ENCODE measurements around the gene SORCS2.

SORCS2 gene

GRCh38 chr4:7699031-7699430 is 506.7 kb downstream of the SORCS2 start:
- TF ChIP-seq CTCF (IDR thresholded peaks at IDR 0.05; ENCODE audit: low read depth, low read length, poor library complexity, severe bottlenecking) (no peak), EZH2phosphoT487 (IDR thresholded peaks at IDR 0.05; ENCODE audit: borderline replicate concordance, low read length) (no peak)
- no peak overlapping the region for H3K4me2 ChIP-seq (ENCODE audit: low read length)
- H4K20me1 ChIP-seq (ENCODE audit: control insufficient read depth, insufficient read depth, low read depth, low read length), result no peaks in the 10 kb centered on the region
- H3K79me2 ChIP-seq (ENCODE audit: control insufficient read depth, low read length), result no peaks in the 10 kb centered on the region
- no peak overlapping the region for H3K4me3 ChIP-seq (ENCODE audit: low read length)
- H3K9me3 ChIP-seq (ENCODE audit: control insufficient read depth, insufficient read depth, low read length), result no peaks in the 10 kb centered on the region
- H3K36me3 ChIP-seq (ENCODE audit: control insufficient read depth, low read length), result no peaks in the 10 kb centered on the region
- no peaks in the 10 kb centered on the region for H3F3A ChIP-seq (ENCODE audit: control insufficient read depth, insufficient read depth)
- H3K27me3 ChIP-seq (ENCODE audit: control insufficient read depth, low read length), result no peaks in the 10 kb centered on the region
- H3K4me1 ChIP-seq (ENCODE audit: control insufficient read depth, low read length), result no peaks in the 10 kb centered on the region
- H3K9me2 ChIP-seq (replicated peaks; ENCODE audit: control insufficient read depth, low read length), result no peaks in the 10 kb centered on the region
- no peak overlapping the region for H3K27ac ChIP-seq (ENCODE audit: low read depth, low read length)

- H3K27ac ChIP-seq (ENCODE audit: low read depth, low read length), result no peak overlapping the region
- H3K79me2 ChIP-seq (ENCODE audit: control insufficient read depth, low read length), result no peaks in the 10 kb centered on the region
- no peak overlapping the region for H3K4me2 ChIP-seq (ENCODE audit: low read length)
- no peak overlapping the region for H3K4me3 ChIP-seq (ENCODE audit: low read length)
- H3K9me3 ChIP-seq (ENCODE audit: control insufficient read depth, insufficient read depth, low read length), result no peaks in the 10 kb centered on the region
- no peaks in the 10 kb centered on the region for H3K9me2 ChIP-seq (replicated peaks; ENCODE audit: control insufficient read depth, low read length)
- no peaks in the 10 kb centered on the region for H3K4me1 ChIP-seq (ENCODE audit: control insufficient read depth, low read length)
- no peaks in the 10 kb centered on the region for H4K20me1 ChIP-seq (ENCODE audit: control insufficient read depth, insufficient read depth, low read depth, low read length)
- H3K27me3 ChIP-seq (ENCODE audit: control insufficient read depth, low read length), result no peaks in the 10 kb centered on the region
- no peaks in the 10 kb centered on the region for H3K36me3 ChIP-seq (ENCODE audit: control insufficient read depth, low read length)
- H3F3A ChIP-seq (ENCODE audit: control insufficient read depth, insufficient read depth), result no peaks in the 10 kb centered on the region
- TF ChIP-seq EZH2phosphoT487 (IDR thresholded peaks at IDR 0.05; ENCODE audit: borderline replicate concordance, low read length) (no peak), CTCF (IDR thresholded peaks at IDR 0.05; ENCODE audit: low read depth, low read length, poor library complexity, severe bottlenecking) (no peak)
Observed at GRCh38 chr4:7699825-7700224, 507.5 kb downstream of the SORCS2 start.

GRCh38 chr4:7700665-7701064 is 508.3 kb downstream of the SORCS2 start:
- Histone ChIP-seq H4K20me1 (ENCODE audit: control insufficient read depth, insufficient read depth, low read depth, low read length) (no peaks in the 10 kb centered on the region), H3K36me3 (ENCODE audit: control insufficient read depth, low read length) (no peaks in the 10 kb centered on the region), H3K27me3 (ENCODE audit: control insufficient read depth, low read length) (no peaks in the 10 kb centered on the region), H3K79me2 (ENCODE audit: control insufficient read depth, low read length) (no peaks in the 10 kb centered on the region), H3K9me2 (replicated peaks; ENCODE audit: control insufficient read depth, low read length) (no peaks in the 10 kb centered on the region), H3K27ac (ENCODE audit: low read depth, low read length) (no peak overlapping the region), H3K4me1 (ENCODE audit: control insufficient read depth, low read length) (no peaks in the 10 kb centered on the region), H3K4me2 (ENCODE audit: low read length) (no peak overlapping the region), H3F3A (ENCODE audit: control insufficient read depth, insufficient read depth) (no peaks in the 10 kb centered on the region), H3K4me3 (ENCODE audit: low read length) (no peak overlapping the region), H3K9me3 (ENCODE audit: control insufficient read depth, insufficient read depth, low read length) (no peaks in the 10 kb centered on the region)
- TF ChIP-seq CTCF (IDR thresholded peaks at IDR 0.05; ENCODE audit: low read depth, low read length, poor library complexity, severe bottlenecking) (no peak), EZH2phosphoT487 (IDR thresholded peaks at IDR 0.05; ENCODE audit: borderline replicate concordance, low read length) (no peak)

Measured in DOHH2 (cell line).